Naive thymus-derived CD8-positive, alpha-beta T cell (primary cell): Measurements from ENCODE around the gene SHANK1. TPM values are rescaled to one million over a fixed set of nuclear protein-coding genes. Genes with fewer than 3 reads are reported as not detected.
"Not testable (repeated sequence)": the region's sequence is repeated elsewhere in the genome, so short reads cannot be mapped to it uniquely, and the experiment has no call there.

Experiments
- ATAC-seq, 2 donors: fragments of 150-1000 bp; cut with Tn5 transposase in 1 of 2; sonication (Bioruptor Pico), chemical (Tn5 transposase) in 1 of 2; 1 replicate in 1 of 2; 2 replicates in 1 of 2; pipeline ENCODE4 v1.10.0; 2021; ENCODE audit warnings: mild to moderate bottlenecking in 2 of 2, moderate library complexity in 2 of 2
- POLR2A ChIA-PET: fragments of 350-600 bp; sonication (Branson Sonifier 250); formaldehyde crosslinking; loops from one replicate; lab custom pipeline; 2021; ENCODE audit warnings: antibody characterized with exemption; lab: Charles Lee
- DNase-seq, 10 donors: peaks; one replicate each; pipeline versions ENCODE4 v3.0.0 to v3.0.0-alpha.2; 2020 to 2022
- H3K27ac Mint-ChIP-seq, 10 donors: one replicate each; pipeline ENCODE4 v1.8.0; 2020 to 2022; ENCODE audit warnings: mild to moderate bottlenecking in 10 of 10, mixed read lengths in 10 of 10, moderate library complexity in 4 of 10, inconsistent platforms in 1 of 10
- H3K27me3 Mint-ChIP-seq, 5 donors: one replicate each; pipeline ENCODE4 v1.8.0; 2021 to 2022; ENCODE audit warnings: mixed read lengths in 5 of 5
- H3K36me3 Mint-ChIP-seq, 3 donors: one replicate each; pipeline ENCODE4 v1.8.0; 2020 to 2022; ENCODE audit warnings: mixed read lengths in 3 of 3, mild to moderate bottlenecking in 2 of 3, inconsistent platforms in 1 of 3
- H3K4me1 Mint-ChIP-seq, 4 donors: one replicate each; pipeline ENCODE4 v1.8.0; 2021 to 2022; ENCODE audit warnings: mixed read lengths in 4 of 4
- H3K4me3 Mint-ChIP-seq, 10 donors: one replicate each; pipeline ENCODE4 v1.8.0; 2020 to 2022; ENCODE audit warnings: mild to moderate bottlenecking in 10 of 10, mixed read lengths in 10 of 10, moderate library complexity in 6 of 10, inconsistent platforms in 1 of 10
- H3K9me3 Mint-ChIP-seq, 9 donors: one replicate each; pipeline ENCODE4 v1.8.0; 2020 to 2022; ENCODE audit warnings: mixed read lengths in 9 of 9, mild to moderate bottlenecking in 3 of 9, inconsistent platforms in 1 of 9, moderate library complexity in 1 of 9
- polyA plus RNA-seq, 3 donors: library from polyadenylated mRNA; unstranded; fragments of 300-500 nt; fragmentation: Illumina TruSeq; gene quantifications; one replicate each; pipeline ENCODE4 v1.2.3, GENCODE V29; 2021
- total RNA-seq, 8 experiments: library from RNA in 2 of 8; stranded (reverse) in 2 of 8; gene quantifications; one replicate each; pipeline ENCODE4 v1.2.3 and lab custom pipeline; 2021 to 2026

The SHANK1 gene
- total RNA-seq (under 1 TPM; 0.26 to 0.30 TPM), polyA plus RNA-seq (under 1 TPM in 2 of 3 donors, not detected in 1; 0.43 to 0.96 TPM), total RNA-seq (lab: John Stamatoyannopoulos, UW) (0.17 to 14.3 (median 3.1) reads per million in 6 experiments)

DNA sequence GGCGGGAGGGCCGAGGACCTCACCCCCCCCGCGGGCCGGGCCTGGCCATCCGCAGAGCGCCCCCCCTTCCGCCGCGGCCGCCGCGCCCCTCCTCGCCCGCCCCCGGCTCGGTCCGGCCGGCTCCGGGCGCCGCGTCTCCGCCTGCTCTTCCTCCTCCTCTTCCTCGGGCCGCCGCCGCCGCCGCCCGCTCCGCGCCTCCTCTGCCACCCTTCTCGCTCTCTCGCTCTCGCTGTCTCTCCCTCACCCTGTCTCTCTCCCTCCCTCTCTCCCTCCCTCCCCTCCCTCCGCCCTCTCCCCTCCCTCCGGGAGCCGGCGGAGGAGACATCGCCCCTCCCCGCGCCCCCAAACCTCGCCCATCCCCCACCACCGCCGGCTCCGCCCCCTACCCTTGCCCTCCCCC lies at the start of gene SHANK1:
Gene SHANK1 (minus strand): TSS at position 237 of the 400 bp plus-strand sequence. CDS start 2,883 bp downstream, outside the sequence.
- no peaks in the 10 kb centered on the region for H3K9me3 Mint-ChIP-seq
- DNase-seq (peak in 1 of 10 donors; percentile 31), ATAC-seq (no peak)
- H3K27me3 Mint-ChIP-seq, result peaks cover 4 to 25% (median 16%) of the 10 kb centered on the region in 5 donors
- peak within 1 kb of the TSS in 9 of 10 donors; percentile 7 to 86 (median 56) for H3K27ac Mint-ChIP-seq
- peak within 1 kb of the TSS; percentile 59 to 90 (median 73) for H3K4me3 Mint-ChIP-seq
- H3K36me3 Mint-ChIP-seq, result no peaks in the 10 kb centered on the region
- H3K4me1 Mint-ChIP-seq, result peaks cover 27 to 64% (median 51%) of the 10 kb centered on the region in 4 donors
- POLR2A ChIA-PET, result no interaction called here

DNA sequence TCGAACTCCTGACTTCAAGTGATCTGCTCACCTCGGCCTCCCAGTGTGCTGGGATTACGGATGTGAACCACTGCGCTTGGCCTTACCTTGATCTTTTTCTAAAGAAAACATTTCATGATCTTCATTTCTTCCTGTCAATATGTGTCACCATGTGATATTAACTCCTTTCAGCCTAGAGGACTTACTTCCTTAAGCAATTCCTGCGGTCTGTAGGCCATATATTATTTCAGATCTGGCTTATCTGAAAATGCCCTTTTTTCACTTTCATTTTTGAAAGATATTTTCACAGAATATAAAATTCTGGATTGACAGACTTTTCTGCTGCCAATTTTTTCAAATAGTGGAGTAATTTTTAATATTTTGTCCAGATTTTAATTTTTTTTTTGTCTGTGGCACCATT lies 48.7 kb upstream of the SHANK1 start:
- POLR2A ChIA-PET, result interaction anchor here (0.6 kb wide), 1 partner anchor 45 kb away, joined by 5 read pairs; the partner anchor contains the start of gene CLEC11A
- Mint-ChIP-seq H3K27ac (no peak overlapping the region), H3K36me3 (no peaks in the 10 kb centered on the region), H3K9me3 (no peaks in the 10 kb centered on the region), H3K27me3 (peaks cover 7 to 49% (median 18%) of the 10 kb centered on the region in 5 donors), H3K4me3 (no peak overlapping the region), H3K4me1 (peaks cover 0 to 2% (median 0%) of the 10 kb centered on the region in 4 donors)
- DNase-seq (no peak), ATAC-seq (no peak)

DNA sequence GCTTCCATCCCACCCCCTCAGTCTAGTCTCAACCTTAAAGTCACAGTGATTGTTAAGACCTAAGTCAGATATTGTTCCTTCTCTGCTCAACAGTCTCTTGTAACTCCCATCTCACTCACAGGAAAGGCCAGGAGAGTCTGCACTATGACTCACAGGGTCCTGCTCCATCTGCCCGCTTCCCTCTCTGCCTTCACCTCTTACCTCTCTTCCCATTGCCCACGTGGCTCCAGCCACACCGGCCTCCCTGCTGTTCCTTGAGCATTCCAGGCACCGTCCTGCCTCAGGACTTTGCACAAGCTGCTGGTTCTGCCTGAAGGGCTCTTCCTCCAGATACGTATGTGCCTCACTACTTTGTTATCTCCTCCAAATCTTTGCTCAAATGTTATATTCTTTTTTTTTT lies 47.7 kb upstream of the SHANK1 start:
- not testable (repeated sequence) for H3K36me3 Mint-ChIP-seq

DNA sequence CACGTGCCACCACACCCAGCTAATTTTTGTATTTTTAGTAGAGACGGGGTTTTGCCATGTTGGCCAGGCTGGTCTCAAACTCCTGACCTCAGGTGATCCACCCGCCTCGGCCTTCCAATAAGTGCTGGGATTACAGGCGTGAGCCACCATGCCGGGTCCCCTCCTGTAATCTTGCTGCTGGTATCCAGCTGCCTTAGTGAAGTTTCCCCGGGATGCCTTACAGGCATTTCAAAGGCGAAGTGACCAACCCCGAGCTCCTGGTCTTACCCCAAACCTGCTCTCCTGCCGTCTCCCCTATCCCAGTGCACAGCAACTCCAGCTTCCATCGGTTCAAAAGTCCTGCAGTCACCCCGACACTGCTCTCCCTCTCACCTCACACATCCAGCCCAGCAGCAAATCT lies 47.1 kb upstream of the SHANK1 start:
- ATAC-seq, H3K27ac Mint-ChIP-seq, POLR2A ChIA-PET, H3K4me3 Mint-ChIP-seq, H3K9me3 Mint-ChIP-seq, H3K4me1 Mint-ChIP-seq, H3K36me3 Mint-ChIP-seq, DNase-seq: not testable (repeated sequence)
- peaks cover 7 to 48% (median 18%) of the 10 kb centered on the region in 5 donors for H3K27me3 Mint-ChIP-seq

More for the DNA sequence above, 47.7 kb upstream of the SHANK1 start:
- POLR2A ChIA-PET, H3K4me3 Mint-ChIP-seq, H3K4me1 Mint-ChIP-seq, ATAC-seq, H3K9me3 Mint-ChIP-seq, DNase-seq: not testable (repeated sequence)
- Mint-ChIP-seq H3K27me3 (peaks cover 7 to 48% (median 18%) of the 10 kb centered on the region in 5 donors), H3K27ac (peak overlapping the region in 1 of 10 donors; percentile 20)

DNA sequence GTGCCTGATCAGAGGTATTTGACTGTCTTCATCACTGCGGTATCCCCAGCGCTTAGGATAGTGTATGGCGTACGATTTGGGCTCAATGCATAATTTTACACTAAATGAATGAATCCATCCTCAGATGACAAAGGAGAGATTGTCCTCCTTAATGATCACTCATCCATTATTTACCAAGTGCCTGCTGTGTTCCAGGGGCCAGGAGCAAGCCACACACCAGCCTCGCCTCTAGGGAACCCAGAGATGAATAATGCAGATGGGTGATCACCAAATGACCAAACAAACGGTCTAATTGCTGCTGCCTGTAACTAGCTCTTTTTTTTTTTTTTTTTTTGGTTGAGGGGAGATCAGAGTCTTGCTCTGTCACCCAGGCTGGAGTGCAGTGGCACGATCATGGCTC lies 44.8 kb upstream of the SHANK1 start:
- Mint-ChIP-seq H3K9me3 (peaks cover 0 to 2% (median 0%) of the 10 kb centered on the region in 9 donors), H3K27ac (no peak overlapping the region), H3K27me3 (peaks cover 3 to 37% (median 13%) of the 10 kb centered on the region in 5 donors), H3K4me1 (peaks cover 0 to 5% (median 0%) of the 10 kb centered on the region in 4 donors), H3K36me3 (no peaks in the 10 kb centered on the region), H3K4me3 (no peak overlapping the region)
- ATAC-seq, result no peak
- POLR2A ChIA-PET, result interaction anchor here (0.6 to 1.6 kb wide), 2 partner anchors 34 to 40 kb away, joined by 3 to 4 read pairs; no protein-coding TSS in a partner anchor
- no peak for DNase-seq

DNA sequence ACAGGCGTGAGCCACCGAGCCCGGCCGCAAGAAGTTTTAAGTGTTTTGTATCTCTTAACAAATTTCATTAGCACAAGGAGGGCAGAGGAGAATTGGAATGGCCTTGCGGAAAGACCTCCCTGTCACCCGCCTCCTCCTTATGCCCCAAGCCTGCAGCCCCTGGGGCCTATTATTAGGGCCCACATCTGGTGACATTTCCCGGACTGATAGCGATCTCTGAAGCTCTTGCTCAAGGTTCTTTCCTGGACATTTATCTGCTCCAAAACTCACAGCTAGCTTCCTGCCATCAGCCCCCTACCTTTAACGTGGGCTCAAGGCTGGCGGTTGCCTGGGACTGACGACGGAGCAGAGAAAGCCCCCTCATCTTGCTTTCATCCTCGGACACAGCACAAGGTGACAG lies 43.9 kb upstream of the SHANK1 start:
- DNase-seq, ATAC-seq, H3K36me3 Mint-ChIP-seq, H3K4me3 Mint-ChIP-seq, H3K27ac Mint-ChIP-seq, H3K9me3 Mint-ChIP-seq, H3K4me1 Mint-ChIP-seq: not testable (repeated sequence)
- peaks cover 3 to 37% (median 13%) of the 10 kb centered on the region in 5 donors for H3K27me3 Mint-ChIP-seq
- POLR2A ChIA-PET, result interaction anchor here (1.6 kb wide), 1 partner anchor 39 kb away, joined by 3 read pairs; no protein-coding TSS in a partner anchor

DNA sequence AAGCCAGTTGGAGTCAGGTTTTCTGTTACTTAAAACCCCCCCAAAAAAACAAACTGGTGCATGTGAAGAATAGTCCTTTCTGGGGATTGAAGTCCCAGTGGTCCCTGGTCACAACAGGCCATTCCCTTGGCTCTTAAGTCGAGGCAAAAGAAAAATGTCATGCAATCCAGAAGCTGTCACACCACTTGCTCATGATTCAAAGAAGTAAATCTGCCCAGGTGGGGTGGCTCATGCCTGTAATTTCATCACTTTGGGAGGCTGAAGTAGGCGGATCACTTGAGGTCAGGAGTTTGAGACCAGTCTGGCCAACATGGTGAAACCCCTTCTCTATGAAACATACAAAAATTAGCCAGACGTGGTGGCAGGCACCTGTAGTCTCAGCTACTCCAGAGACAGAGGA lies 41.9 kb upstream of the SHANK1 start:
- H3K9me3 Mint-ChIP-seq, POLR2A ChIA-PET, DNase-seq, H3K36me3 Mint-ChIP-seq, ATAC-seq, H3K4me3 Mint-ChIP-seq, H3K27ac Mint-ChIP-seq, H3K4me1 Mint-ChIP-seq: not testable (repeated sequence)
- peaks cover 5 to 33% (median 12%) of the 10 kb centered on the region in 5 donors for H3K27me3 Mint-ChIP-seq

DNA sequence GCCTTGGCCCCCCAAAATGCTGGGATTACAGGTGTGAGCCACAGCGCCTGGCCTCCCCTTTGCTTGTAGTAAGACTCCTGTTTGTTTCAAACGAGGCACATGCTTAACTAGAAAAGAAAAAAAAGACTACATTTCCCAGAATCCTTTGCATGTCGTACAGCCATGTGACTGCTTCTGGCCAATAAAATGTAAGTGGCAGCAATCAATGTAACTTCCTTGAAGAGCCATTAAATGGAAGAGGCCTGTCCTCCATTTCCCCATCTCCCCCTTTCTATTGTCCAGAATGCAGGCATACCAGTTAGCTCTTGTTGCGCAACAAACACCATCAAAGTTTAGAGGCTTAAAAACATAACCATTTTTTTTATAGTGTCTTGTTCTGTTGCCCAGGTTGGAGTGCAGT lies 40.3 kb upstream of the SHANK1 start:
- DNase-seq (no peak), ATAC-seq (no peak)
- Mint-ChIP-seq H3K4me3 (no peak overlapping the region), H3K36me3 (no peaks in the 10 kb centered on the region), H3K27ac (no peak overlapping the region), H3K27me3 (peaks cover 2 to 26% (median 11%) of the 10 kb centered on the region in 5 donors), H3K9me3 (peaks cover 0 to 2% (median 0%) of the 10 kb centered on the region in 9 donors), H3K4me1 (peaks cover 0 to 3% (median under 1%) of the 10 kb centered on the region in 4 donors)
- POLR2A ChIA-PET, result no interaction called here

DNA sequence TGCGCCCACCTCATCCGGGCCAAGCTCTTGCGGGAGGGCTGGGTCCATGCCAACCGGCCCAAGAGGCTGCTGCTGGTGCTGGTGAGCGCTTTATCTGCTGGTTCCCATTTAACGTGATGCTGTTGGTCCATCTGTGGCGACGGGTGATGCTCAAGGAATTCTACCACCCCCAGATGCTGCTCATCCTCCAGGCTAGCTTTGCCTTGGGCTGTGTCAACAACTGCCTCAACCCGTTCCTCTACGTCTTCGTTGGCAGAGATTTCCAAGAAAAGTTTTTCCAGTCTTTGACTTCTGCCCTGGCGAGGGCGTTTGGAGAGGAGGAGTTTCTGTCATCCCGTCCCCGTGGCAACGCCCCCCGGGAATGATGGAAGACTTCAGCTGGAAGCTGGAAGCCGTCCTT lies 39.5 kb upstream of the SHANK1 start:
- DNase-seq, POLR2A ChIA-PET, H3K9me3 Mint-ChIP-seq, ATAC-seq, H3K36me3 Mint-ChIP-seq, H3K27ac Mint-ChIP-seq, H3K4me1 Mint-ChIP-seq, H3K4me3 Mint-ChIP-seq: not testable (repeated sequence)
- H3K27me3 Mint-ChIP-seq, result peaks cover 2 to 23% (median 12%) of the 10 kb centered on the region in 5 donors

DNA sequence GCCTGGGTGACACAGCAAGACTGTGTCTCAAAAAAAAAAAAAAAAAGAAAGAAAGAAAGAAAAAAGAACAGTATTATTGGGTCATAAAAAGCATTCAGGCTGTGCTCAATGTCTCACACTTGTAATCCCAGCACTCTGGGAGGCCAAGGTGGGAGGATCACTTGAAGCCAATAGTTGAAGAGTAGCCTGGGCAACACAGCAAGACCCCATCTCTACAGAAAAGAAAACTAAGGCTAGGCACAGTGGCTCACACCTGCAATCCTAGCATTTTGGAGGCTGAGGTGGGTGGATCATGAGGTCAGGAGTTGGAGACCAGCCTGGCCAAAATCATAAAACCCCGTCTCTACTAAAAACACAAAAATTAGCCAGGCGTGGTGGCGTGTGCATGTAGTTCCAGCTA lies 38.0 kb upstream of the SHANK1 start:
- H3K4me3 Mint-ChIP-seq, POLR2A ChIA-PET, H3K4me1 Mint-ChIP-seq, H3K27ac Mint-ChIP-seq, H3K36me3 Mint-ChIP-seq, DNase-seq, ATAC-seq, H3K9me3 Mint-ChIP-seq: not testable (repeated sequence)
- H3K27me3 Mint-ChIP-seq, result peaks cover 2 to 31% (median 16%) of the 10 kb centered on the region in 5 donors

DNA sequence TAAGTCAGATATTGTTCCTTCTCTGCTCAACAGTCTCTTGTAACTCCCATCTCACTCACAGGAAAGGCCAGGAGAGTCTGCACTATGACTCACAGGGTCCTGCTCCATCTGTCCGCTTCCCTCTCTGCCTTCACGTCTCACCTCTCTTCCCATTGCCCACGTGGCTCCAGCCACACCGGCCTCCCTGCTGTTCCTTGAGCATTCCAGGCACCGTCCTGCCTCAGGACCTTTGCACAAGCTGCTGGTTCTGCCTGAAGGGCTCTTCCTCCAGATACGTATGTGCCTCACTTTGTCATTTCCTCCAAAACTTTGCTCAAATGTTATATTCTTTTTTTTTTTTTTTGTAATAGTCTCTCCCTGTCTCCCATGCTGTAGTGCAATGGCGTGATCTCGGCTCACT lies 36.6 kb upstream of the SHANK1 start:
- DNase-seq, H3K27ac Mint-ChIP-seq, H3K36me3 Mint-ChIP-seq, POLR2A ChIA-PET, H3K9me3 Mint-ChIP-seq, ATAC-seq, H3K4me3 Mint-ChIP-seq, H3K4me1 Mint-ChIP-seq: not testable (repeated sequence)
- H3K27me3 Mint-ChIP-seq, result peaks cover 2 to 31% (median 16%) of the 10 kb centered on the region in 5 donors

DNA sequence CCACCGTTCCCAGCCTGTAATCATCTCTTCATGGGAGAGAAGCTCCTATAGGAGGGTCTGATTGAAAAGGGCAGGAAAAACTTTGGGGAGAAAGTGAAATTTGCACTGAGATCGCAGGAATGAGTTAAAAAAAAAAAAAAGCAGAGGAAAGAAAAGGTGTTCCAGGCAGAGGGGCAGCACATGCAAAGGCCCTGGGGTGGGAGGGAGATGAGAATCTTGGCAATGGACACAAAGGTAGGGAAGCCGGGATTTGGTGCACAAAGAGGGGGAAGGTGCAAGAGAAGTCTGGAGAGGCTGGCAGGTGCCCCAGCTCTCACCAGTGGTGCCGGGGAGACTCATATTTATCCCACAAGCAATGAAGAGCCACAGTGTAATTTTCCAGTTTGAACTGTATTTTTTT lies 34.3 kb upstream of the SHANK1 start:
- Mint-ChIP-seq H3K4me3 (no peak overlapping the region), H3K27ac (no peak overlapping the region), H3K27me3 (peaks cover 2 to 31% (median 16%) of the 10 kb centered on the region in 5 donors), H3K9me3 (no peaks in the 10 kb centered on the region), H3K36me3 (no peaks in the 10 kb centered on the region), H3K4me1 (peaks cover 0 to 2% (median 0%) of the 10 kb centered on the region in 4 donors)
- DNase-seq (no peak), ATAC-seq (no peak)
- POLR2A ChIA-PET, result no interaction called here

DNA sequence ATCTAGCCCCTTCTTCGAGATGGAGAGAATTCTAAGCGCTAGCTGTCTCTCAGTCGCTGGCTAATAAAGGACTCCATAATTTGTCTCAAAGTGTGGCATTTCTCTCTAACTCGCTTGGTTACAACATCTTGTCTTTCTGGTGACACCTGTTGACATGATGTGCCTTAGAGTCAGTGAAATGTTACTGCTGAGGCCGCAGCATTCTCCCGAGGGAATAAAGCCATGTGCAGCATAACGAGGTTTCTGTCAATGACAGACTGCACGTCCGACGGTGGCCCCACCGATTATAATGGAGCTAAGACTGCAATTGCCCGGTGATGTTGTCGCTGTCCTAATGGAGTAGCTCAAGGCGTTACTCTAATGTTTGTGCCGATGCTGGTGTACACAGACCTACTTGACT lies 30.4 kb upstream of the SHANK1 start:
- H3K4me1 Mint-ChIP-seq, result no peaks in the 10 kb centered on the region
- ATAC-seq, result no peak
- no peak overlapping the region for H3K4me3 Mint-ChIP-seq
- H3K9me3 Mint-ChIP-seq, result no peaks in the 10 kb centered on the region
- H3K27ac Mint-ChIP-seq, result no peak overlapping the region
- POLR2A ChIA-PET, result no interaction called here
- no peak for DNase-seq
- H3K27me3 Mint-ChIP-seq, result peaks cover 1 to 26% (median 8%) of the 10 kb centered on the region in 5 donors
- no peaks in the 10 kb centered on the region for H3K36me3 Mint-ChIP-seq
